ENCODE data around the gene HK3. TPM values are rescaled to one million over a fixed set of nuclear protein-coding genes. Genes with fewer than 3 reads are reported as not detected.

HK3 gene
- total and polyA plus RNA-seq, 7 experiments from 2014 or later: 0.27 to 118 (median 2.0) TPM; not detected in 1

GRCh38 chr5:176918613-176919012, 19.5 kb upstream of the HK3 start:
- ATAC-seq: no peak
- H3K27ac Mint-ChIP-seq: no peak overlapping the region
- peaks cover 0 to 9% (median 0%) of the 10 kb centered on the region in 3 experiments for H3K36me3 ChIP-seq (ENCODE audit: control insufficient read depth in 2 of 3, insufficient read depth in 3 of 3, low read length in 3 of 3)
- peaks cover 7 to 48% (median 16%) of the 10 kb centered on the region in 5 donors for H3K36me3 Mint-ChIP-seq
- CTCF ChIA-PET: no interaction called here
- no peak for DNase-seq
- peaks cover 4 to 35% (median 11%) of the 10 kb centered on the region in 7 donors for H3K4me1 Mint-ChIP-seq
- H3K9me3 Mint-ChIP-seq: peaks cover 0 to 6% (median 0%) of the 10 kb centered on the region in 11 donors
- POLR2A ChIA-PET: interaction anchor here (0.6 kb wide), 1 partner anchor 547 kb away, joined by 3 read pairs; no protein-coding TSS in a partner anchor
- no peaks in the 10 kb centered on the region for H3K27me3 ChIP-seq (ENCODE audit: control insufficient read depth in 2 of 2, insufficient read depth in 2 of 2, low read length in 2 of 2)
- no peaks in the 10 kb centered on the region for H3K4me1 ChIP-seq (ENCODE audit: control insufficient read depth in 2 of 2, insufficient read depth in 2 of 2, low read length in 2 of 2)
- intact Hi-C loops (cut with micrococcal nuclease): no loop called here
- no peak overlapping the region for H3K4me3 Mint-ChIP-seq
- H3K27ac ChIP-seq (ENCODE audit: low read depth, low read length): no peak overlapping the region
- H3K9me3 ChIP-seq (ENCODE audit: control insufficient read depth in 2 of 3, low read length in 3 of 3): no peaks in the 10 kb centered on the region
- no peaks in the 10 kb centered on the region for H3K27me3 Mint-ChIP-seq
- H3K4me3 ChIP-seq (ENCODE audit: low read length): no peak overlapping the region

- peaks cover 0 to 6% (median 0%) of the 10 kb centered on the region in 11 donors for H3K9me3 Mint-ChIP-seq
- H3K4me1 Mint-ChIP-seq: peaks cover 0 to 19% (median 12%) of the 10 kb centered on the region in 7 donors
- H3K27ac Mint-ChIP-seq: peak overlapping the region in 2 of 9 donors; percentile 52 to 84
- Histone ChIP-seq H3K36me3 (ENCODE audit: control insufficient read depth in 2 of 3, insufficient read depth in 3 of 3, low read length in 3 of 3) (peaks cover 0 to 17% (median 0%) of the 10 kb centered on the region in 3 experiments), H3K27ac (ENCODE audit: low read depth, low read length) (no peak overlapping the region), H3K4me3 (ENCODE audit: low read length) (no peak overlapping the region), H3K27me3 (ENCODE audit: control insufficient read depth in 2 of 2, insufficient read depth in 2 of 2, low read length in 2 of 2) (no peaks in the 10 kb centered on the region), H3K4me1 (ENCODE audit: control insufficient read depth in 2 of 2, insufficient read depth in 2 of 2, low read length in 2 of 2) (no peaks in the 10 kb centered on the region), H3K9me3 (ENCODE audit: control insufficient read depth in 2 of 3, low read length in 3 of 3) (no peaks in the 10 kb centered on the region)
- POLR2A ChIA-PET: no interaction called here
- intact Hi-C loops (cut with micrococcal nuclease): no loop called here
- CTCF ChIA-PET: no interaction called here
- DNase-seq: no peak
- ATAC-seq: no peak
- peaks cover 9 to 49% (median 23%) of the 10 kb centered on the region in 5 donors for H3K36me3 Mint-ChIP-seq
- no peak overlapping the region for H3K4me3 Mint-ChIP-seq
- no peaks in the 10 kb centered on the region for H3K27me3 Mint-ChIP-seq
These were observed 17.2 kb upstream of the HK3 start for GRCh38 chr5:176916337-176916736.

GRCh38 chr5:176915906-176916305, 16.8 kb upstream of the HK3 start:
- Mint-ChIP-seq H3K9me3 (peaks cover 0 to 6% (median 0%) of the 10 kb centered on the region in 11 donors), H3K36me3 (peaks cover 9 to 47% (median 24%) of the 10 kb centered on the region in 5 donors)

GRCh38 chr5:176912115-176912514, 13.0 kb upstream of the HK3 start:
- no peak for DNase-seq
- H3K4me1 Mint-ChIP-seq: peaks cover 0 to 22% (median 8%) of the 10 kb centered on the region in 7 donors
- no peak for ATAC-seq
- H3K36me3 ChIP-seq (ENCODE audit: control insufficient read depth in 2 of 3, insufficient read depth in 3 of 3, low read length in 3 of 3): peaks cover 0 to 43% (median 9%) of the 10 kb centered on the region in 3 experiments
- no peaks in the 10 kb centered on the region for H3K27me3 ChIP-seq (ENCODE audit: control insufficient read depth in 2 of 2, insufficient read depth in 2 of 2, low read length in 2 of 2)
- peak overlapping the region in 4 of 9 donors; percentile 2 to 59 (median 14) for H3K27ac Mint-ChIP-seq
- CTCF ChIA-PET: no interaction called here
- peaks cover 11 to 56% (median 22%) of the 10 kb centered on the region in 5 donors for H3K36me3 Mint-ChIP-seq
- intact Hi-C loops (cut with micrococcal nuclease): no loop called here
- no peak overlapping the region for H3K4me3 ChIP-seq (ENCODE audit: low read length)
- no peaks in the 10 kb centered on the region for H3K27me3 Mint-ChIP-seq
- H3K9me3 ChIP-seq (ENCODE audit: control insufficient read depth in 2 of 3, low read length in 3 of 3): no peaks in the 10 kb centered on the region
- no peak overlapping the region for H3K27ac ChIP-seq (ENCODE audit: low read depth, low read length)
- H3K4me1 ChIP-seq (ENCODE audit: control insufficient read depth in 2 of 2, insufficient read depth in 2 of 2, low read length in 2 of 2): no peaks in the 10 kb centered on the region
- H3K4me3 Mint-ChIP-seq: no peak overlapping the region
- no peaks in the 10 kb centered on the region for H3K9me3 Mint-ChIP-seq
- POLR2A ChIA-PET: no interaction called here

More at GRCh38 chr5:176915906-176916305, 16.8 kb upstream of the HK3 start:
- H3K9me3 ChIP-seq (ENCODE audit: control insufficient read depth in 2 of 3, low read length in 3 of 3): no peaks in the 10 kb centered on the region
- ChIA-PET POLR2A (no interaction called here), CTCF (interaction anchor here (0.6 kb wide), 1 partner anchor 349 kb away, joined by 3 read pairs; no protein-coding TSS in a partner anchor)
- no peaks in the 10 kb centered on the region for H3K4me1 ChIP-seq (ENCODE audit: control insufficient read depth in 2 of 2, insufficient read depth in 2 of 2, low read length in 2 of 2)
- Mint-ChIP-seq H3K4me1 (peaks cover 0 to 19% (median 12%) of the 10 kb centered on the region in 7 donors), H3K4me3 (no peak overlapping the region), H3K27ac (peak overlapping the region in 5 of 9 donors; percentile 3 to 84 (median 55)), H3K27me3 (no peaks in the 10 kb centered on the region)
- intact Hi-C loops (cut with micrococcal nuclease): no loop called here
- DNase-seq (no peak), ATAC-seq (no peak)
- no peak overlapping the region for H3K27ac ChIP-seq (ENCODE audit: low read depth, low read length)
- H3K36me3 ChIP-seq (ENCODE audit: control insufficient read depth in 2 of 3, insufficient read depth in 3 of 3, low read length in 3 of 3): peaks cover 0 to 17% (median 0%) of the 10 kb centered on the region in 3 experiments
- H3K27me3 ChIP-seq (ENCODE audit: control insufficient read depth in 2 of 2, insufficient read depth in 2 of 2, low read length in 2 of 2): no peaks in the 10 kb centered on the region
- H3K4me3 ChIP-seq (ENCODE audit: low read length): no peak overlapping the region

GRCh38 chr5:176908675-176909368, 9.7 kb upstream of the HK3 start:
- DNase-seq: no peak
- POLR2A ChIA-PET: no interaction called here

GRCh38 chr5:176906796-176907195, 7.7 kb upstream of the HK3 start:
- DNase-seq: no peak
- CTCF ChIA-PET: no interaction called here

More at GRCh38 chr5:176908675-176909368, 9.7 kb upstream of the HK3 start:
- Mint-ChIP-seq H3K27me3 (no peaks in the 10 kb centered on the region), H3K36me3 (peaks cover 18 to 68% (median 33%) of the 10 kb centered on the region in 5 donors), H3K9me3 (no peaks in the 10 kb centered on the region), H3K27ac (peak overlapping the region in 4 of 9 donors; percentile 8 to 38 (median 15)), H3K4me3 (no peak overlapping the region), H3K4me1 (peaks cover 0 to 15% (median 1%) of the 10 kb centered on the region in 7 donors)
- no peaks in the 10 kb centered on the region for H3K4me1 ChIP-seq (ENCODE audit: control insufficient read depth in 2 of 2, insufficient read depth in 2 of 2, low read length in 2 of 2)
- no peaks in the 10 kb centered on the region for H3K27me3 ChIP-seq (ENCODE audit: control insufficient read depth in 2 of 2, insufficient read depth in 2 of 2, low read length in 2 of 2)
- peaks cover 13 to 75% (median 15%) of the 10 kb centered on the region in 3 experiments for H3K36me3 ChIP-seq (ENCODE audit: control insufficient read depth in 2 of 3, insufficient read depth in 3 of 3, low read length in 3 of 3)
- intact Hi-C loops (cut with micrococcal nuclease): no loop called here
- CTCF ChIA-PET: no interaction called here
- no peak overlapping the region for H3K27ac ChIP-seq (ENCODE audit: low read depth, low read length)
- no peak overlapping the region for H3K4me3 ChIP-seq (ENCODE audit: low read length)
- no peak for ATAC-seq
- H3K9me3 ChIP-seq (ENCODE audit: control insufficient read depth in 2 of 3, low read length in 3 of 3): no peaks in the 10 kb centered on the region

More at GRCh38 chr5:176906796-176907195, 7.7 kb upstream of the HK3 start:
- intact Hi-C loops (cut with micrococcal nuclease): no loop called here
- Histone ChIP-seq H3K9me3 (ENCODE audit: control insufficient read depth in 2 of 3, low read length in 3 of 3) (no peaks in the 10 kb centered on the region), H3K27me3 (ENCODE audit: control insufficient read depth in 2 of 2, insufficient read depth in 2 of 2, low read length in 2 of 2) (no peaks in the 10 kb centered on the region), H3K36me3 (ENCODE audit: control insufficient read depth in 2 of 3, insufficient read depth in 3 of 3, low read length in 3 of 3) (peaks cover 13 to 81% (median 15%) of the 10 kb centered on the region in 3 experiments), H3K27ac (ENCODE audit: low read depth, low read length) (no peak overlapping the region), H3K4me1 (ENCODE audit: control insufficient read depth in 2 of 2, insufficient read depth in 2 of 2, low read length in 2 of 2) (no peaks in the 10 kb centered on the region), H3K4me3 (ENCODE audit: low read length) (no peak overlapping the region)
- Mint-ChIP-seq H3K27me3 (no peaks in the 10 kb centered on the region), H3K9me3 (no peaks in the 10 kb centered on the region), H3K36me3 (peaks cover 18 to 60% (median 38%) of the 10 kb centered on the region in 5 donors), H3K4me1 (peaks cover 0 to 13% (median 0%) of the 10 kb centered on the region in 7 donors), H3K4me3 (no peak overlapping the region), H3K27ac (no peak overlapping the region)
- ATAC-seq: no peak
- POLR2A ChIA-PET: no interaction called here

Measured in naive thymus-derived CD4-positive, alpha-beta T cell (primary cell).